Uterus (tissue), 4 donors: ENCODE results near the gene SLC5A5. TPM values are rescaled to one million over a fixed set of nuclear protein-coding genes. Genes with fewer than 3 reads are reported as not detected.
"Not testable (repeated sequence)": the region's sequence is repeated elsewhere in the genome, so short reads cannot be mapped to it uniquely, and the experiment has no call there.

Experiments used
- DNase-seq, 2 donors: peaks; one replicate each; pipeline ENCODE4 v3.0.0-alpha.2; 2019 to 2020
- H3K27ac ChIP-seq, 2 donors: fragments of 200-600 bp; sonication (generic); 1 replicate in 1 of 2; 2 replicates in 1 of 2; pipeline ENCODE4 v1.5.1; 2016 to 2018
- H3K27me3 ChIP-seq, 2 donors: fragments of 200-600 bp; sonication (generic); one replicate each; pipeline ENCODE4 v1.5.1; 2018 to 2019; ENCODE audit warnings: control low read depth in 1 of 2
- H3K36me3 ChIP-seq, 2 donors: fragments of 200-600 bp; sonication (generic); one replicate each; pipeline ENCODE4 v1.5.1; 2019; ENCODE audit warnings: control low read depth in 1 of 2
- H3K4me1 ChIP-seq, 2 donors: fragments of 200-600 bp; sonication (generic); one replicate each; pipeline ENCODE4 v1.5.1; 2018 to 2019; ENCODE audit warnings: control low read depth in 1 of 2
- H3K4me3 ChIP-seq, 2 donors: fragments of 200-600 bp; sonication (generic); 1 replicate in 1 of 2; 2 replicates in 1 of 2; pipeline ENCODE4 v1.5.1; 2018 to 2019; ENCODE audit warnings: mild to moderate bottlenecking in 1 of 2
- H3K9me3 ChIP-seq, 2 donors: fragments of 200-600 bp; sonication (generic); one replicate each; pipeline ENCODE4 v1.5.1; 2019; ENCODE audit warnings: control low read depth in 1 of 2
- POLR2A ChIP-seq, 2 donors: fragments of 450-650 bp; IDR thresholded peaks; one replicate each; pipeline ENCODE4 v1.6.1; 2016; ENCODE audit warnings: antibody characterized with exemption in 2 of 2, mild to moderate bottlenecking in 1 of 2, moderate library complexity in 1 of 2
- intact Hi-C: fragments of 100-400 bp; cut with DNase I; formaldehyde crosslinking; loops from one replicate; pipeline ENCODE4 v1.15.1; 2023; ENCODE audit warnings: low total_unique reads
- total RNA-seq, 4 donors: library from RNA; depleted of rRNA in 3 of 4; stranded (reverse); fragments of >200 nt in 3 of 4; gene quantifications; one replicate each; pipeline versions ENCODE4 v1.1.0 to v1.2.4, GENCODE V29; 2014 to 2023
- TF ChIP-seq, protein P1 (sequence below), 4 experiments: fragments of 200-600 bp in 2 of 4; fragments of 450-650 bp in 2 of 4; sonication (generic) in 2 of 4; IDR thresholded peaks; one replicate each; pipeline ENCODE4 v1.5.1; 2016 to 2019; ENCODE audit warnings: antibody characterized with exemption in 4 of 4, mild to moderate bottlenecking in 2 of 4, moderate library complexity in 1 of 4
- donor health status: DM: yes; HTN: yes; CAD: no.

The SLC5A5 gene
- total RNA-seq, 4 donors from 2014 or later: not detected

- no peak overlapping the region for H3K27ac ChIP-seq
- H3K9me3 ChIP-seq: peaks cover 0 to 6% of the 10 kb centered on the region in 2 donors
- no peak overlapping the region for H3K4me3 ChIP-seq
- intact Hi-C loops: no loop called here
- no peak for DNase-seq
- H3K36me3 ChIP-seq: no peaks in the 10 kb centered on the region
- TF ChIP-seq, protein P1, sequence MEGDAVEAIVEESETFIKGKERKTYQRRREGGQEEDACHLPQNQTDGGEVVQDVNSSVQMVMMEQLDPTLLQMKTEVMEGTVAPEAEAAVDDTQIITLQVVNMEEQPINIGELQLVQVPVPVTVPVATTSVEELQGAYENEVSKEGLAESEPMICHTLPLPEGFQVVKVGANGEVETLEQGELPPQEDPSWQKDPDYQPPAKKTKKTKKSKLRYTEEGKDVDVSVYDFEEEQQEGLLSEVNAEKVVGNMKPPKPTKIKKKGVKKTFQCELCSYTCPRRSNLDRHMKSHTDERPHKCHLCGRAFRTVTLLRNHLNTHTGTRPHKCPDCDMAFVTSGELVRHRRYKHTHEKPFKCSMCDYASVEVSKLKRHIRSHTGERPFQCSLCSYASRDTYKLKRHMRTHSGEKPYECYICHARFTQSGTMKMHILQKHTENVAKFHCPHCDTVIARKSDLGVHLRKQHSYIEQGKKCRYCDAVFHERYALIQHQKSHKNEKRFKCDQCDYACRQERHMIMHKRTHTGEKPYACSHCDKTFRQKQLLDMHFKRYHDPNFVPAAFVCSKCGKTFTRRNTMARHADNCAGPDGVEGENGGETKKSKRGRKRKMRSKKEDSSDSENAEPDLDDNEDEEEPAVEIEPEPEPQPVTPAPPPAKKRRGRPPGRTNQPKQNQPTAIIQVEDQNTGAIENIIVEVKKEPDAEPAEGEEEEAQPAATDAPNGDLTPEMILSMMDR (IDR thresholded peaks at IDR 0.05): no peak
- no peak for TF ChIP-seq POLR2A (IDR thresholded peaks at IDR 0.05)
- no peaks in the 10 kb centered on the region for H3K4me1 ChIP-seq
- no peaks in the 10 kb centered on the region for H3K27me3 ChIP-seq
Observed at GRCh38 chr19:17915940-17916593, 44.3 kb downstream of the SLC5A5 start.

- H3K27me3 ChIP-seq, H3K4me1 ChIP-seq, H3K27ac ChIP-seq, DNase-seq, intact Hi-C loops, H3K4me3 ChIP-seq, H3K36me3 ChIP-seq, H3K9me3 ChIP-seq: not testable (repeated sequence)
Observed at GRCh38 chr19:17918151-17918550, 46.4 kb downstream of the SLC5A5 start.

- H3K27me3 ChIP-seq, H3K27ac ChIP-seq, H3K4me3 ChIP-seq, H3K9me3 ChIP-seq, DNase-seq, intact Hi-C loops, H3K36me3 ChIP-seq, H3K4me1 ChIP-seq: not testable (repeated sequence)
Observed at GRCh38 chr19:17919122-17919521, 47.4 kb downstream of the SLC5A5 start.

GRCh38 chr19:17920527-17920926 is 48.8 kb downstream of the SLC5A5 start:
- intact Hi-C loops: no loop called here
- no peaks in the 10 kb centered on the region for H3K36me3 ChIP-seq
- no peak overlapping the region for H3K4me3 ChIP-seq
- no peaks in the 10 kb centered on the region for H3K27me3 ChIP-seq
- TF ChIP-seq, protein P1 (IDR thresholded peaks at IDR 0.05): no peak
- no peak for TF ChIP-seq POLR2A (IDR thresholded peaks at IDR 0.05)
- H3K4me1 ChIP-seq: no peaks in the 10 kb centered on the region
- no peak for DNase-seq
- H3K27ac ChIP-seq: no peak overlapping the region
- H3K9me3 ChIP-seq: no peaks in the 10 kb centered on the region

GRCh38 chr19:17922138-17922537 is 50.4 kb downstream of the SLC5A5 start:
- intact Hi-C loops: no loop called here
- no peak overlapping the region for H3K4me3 ChIP-seq
- no peaks in the 10 kb centered on the region for H3K4me1 ChIP-seq
- no peak for DNase-seq
- H3K27ac ChIP-seq: no peak overlapping the region
- no peaks in the 10 kb centered on the region for H3K27me3 ChIP-seq
- H3K36me3 ChIP-seq: no peaks in the 10 kb centered on the region
- H3K9me3 ChIP-seq: no peaks in the 10 kb centered on the region
- no peak for TF ChIP-seq POLR2A (IDR thresholded peaks at IDR 0.05)
- TF ChIP-seq, protein P1 (IDR thresholded peaks at IDR 0.05): no peak

DNA sequence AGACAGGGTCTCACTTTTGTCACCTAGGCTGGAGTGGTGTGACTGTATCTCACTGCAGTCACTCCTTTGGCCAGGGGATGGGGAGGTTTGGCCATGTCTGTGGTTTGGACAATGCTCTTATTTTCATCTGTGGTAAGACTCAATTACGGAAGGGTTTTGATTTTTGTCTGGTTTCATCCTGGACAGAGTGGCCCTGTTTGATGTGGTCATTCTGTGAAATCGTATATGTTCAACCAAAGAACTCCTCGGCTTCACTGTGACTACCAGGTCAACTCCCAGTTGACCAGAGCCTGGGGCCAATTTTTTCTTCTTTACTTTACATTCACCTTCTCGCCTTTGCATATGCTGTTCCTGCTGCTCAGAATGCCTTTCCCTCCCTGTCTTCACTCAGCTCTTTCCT is 54.3 kb downstream of the SLC5A5 start:
- no peak for DNase-seq
- H3K36me3 ChIP-seq: no peaks in the 10 kb centered on the region
- intact Hi-C loops: no loop called here

More for the DNA sequence above, 54.3 kb downstream of the SLC5A5 start:
- no peak overlapping the region for H3K4me3 ChIP-seq
- no peak for TF ChIP-seq POLR2A (IDR thresholded peaks at IDR 0.05)
- TF ChIP-seq, protein P1 (IDR thresholded peaks at IDR 0.05): no peak
- no peaks in the 10 kb centered on the region for H3K9me3 ChIP-seq
- no peaks in the 10 kb centered on the region for H3K4me1 ChIP-seq
- no peak overlapping the region for H3K27ac ChIP-seq
- H3K27me3 ChIP-seq: no peaks in the 10 kb centered on the region
